Fibroblast of lung (primary cell): ENCODE results near the gene ZSWIM1. TPM values are rescaled to one million over a fixed set of nuclear protein-coding genes. Genes with fewer than 3 reads are reported as not detected.

Experiments
- DNase-seq, 2 donors: peaks; one replicate each; pipeline versions ENCODE4 v3.0.0 to v3.0.0-alpha.2; 2010; ENCODE audit warnings: low read depth in 2 of 2
- H2AFZ ChIP-seq: 2 replicates; pipeline ENCODE4 v1.5.1; 2012; ENCODE audit warnings: low read length, control low read depth, inconsistent platforms
- H3K27ac ChIP-seq: 2 replicates; pipeline ENCODE4 v1.5.1; 2011; ENCODE audit warnings: low read length, control low read depth; ENCODE audit not compliant: insufficient read depth
- H3K27me3 ChIP-seq: 2 replicates; pipeline ENCODE4 v1.5.1; 2011; ENCODE audit warnings: mild to moderate bottlenecking, low read length; ENCODE audit not compliant: control insufficient read depth, insufficient read depth
- H3K36me3 ChIP-seq: 2 replicates; pipeline ENCODE4 v1.5.1; 2011; ENCODE audit warnings: low read length; ENCODE audit not compliant: control insufficient read depth, insufficient read depth
- H3K4me1 ChIP-seq: 2 replicates; pipeline ENCODE4 v1.5.1; 2011; ENCODE audit warnings: low read length; ENCODE audit not compliant: control insufficient read depth, insufficient read depth; ENCODE audit errors: extremely low read depth
- H3K4me2 ChIP-seq: 2 replicates; pipeline ENCODE4 v1.5.1; 2011; ENCODE audit warnings: low read length, control low read depth; ENCODE audit not compliant: insufficient read depth; ENCODE audit errors: extremely low read depth
- H3K4me3 ChIP-seq, 4 experiments: fragments of 200-600 bp in 1 of 4; sonication (generic) in 1 of 4; replicated peaks in 1 of 4; 2 replicates each; pipeline ENCODE4 v1.5.1; 2011 to 2016; ENCODE audit warnings: low read length in 4 of 4, low read depth in 3 of 4, mild to moderate bottlenecking in 3 of 4, control low read depth in 2 of 4, inconsistent platforms in 1 of 4, mixed read lengths in 1 of 4; ENCODE audit not compliant: insufficient read depth in 1 of 4; ENCODE audit errors: control extremely low read depth in 1 of 4
- H3K79me2 ChIP-seq: 2 replicates; pipeline ENCODE4 v1.5.1; 2012; ENCODE audit warnings: mild to moderate bottlenecking, low read length, inconsistent platforms; ENCODE audit not compliant: control insufficient read depth, insufficient read depth
- H3K9ac ChIP-seq: 2 replicates; pipeline ENCODE4 v1.5.1; 2011; ENCODE audit warnings: mild to moderate bottlenecking, low read length, control low read depth; ENCODE audit not compliant: insufficient read depth
- H3K9me3 ChIP-seq: 2 replicates; pipeline ENCODE4 v1.5.1; 2012; ENCODE audit warnings: low read depth, low read length; ENCODE audit not compliant: control insufficient read depth, insufficient read depth
- H4K20me1 ChIP-seq: 2 replicates; pipeline ENCODE4 v1.5.1; 2011; ENCODE audit warnings: low read length; ENCODE audit not compliant: control insufficient read depth, insufficient read depth; ENCODE audit errors: extremely low read depth
- EZH2 ChIP-seq: IDR thresholded peaks from 2 replicates; pipeline ENCODE4 v1.5.1; 2012; ENCODE audit warnings: low read length, control low read depth, mild to moderate bottlenecking; ENCODE audit errors: missing control alignments
- polyA plus RNA-seq, 2 donors: library from polyadenylated mRNA; depleted of rRNA in 1 of 2; stranded (reverse) in 1 of 2; unstranded in 1 of 2; fragments of >200 nt; gene quantifications; 2 replicates each; pipeline ENCODE4 v1.2.1, GENCODE V29; 2011 to 2012; ENCODE audit warnings: missing spikeins in 1 of 2
- total RNA-seq: library from RNA; depleted of rRNA; stranded (reverse); fragments of >200 nt; gene quantifications from 2 replicates; pipeline ENCODE4 v1.2.1, GENCODE V29; 2014
- TF ChIP-seq, protein P1 (sequence below), 2 donors: IDR thresholded peaks in 1 of 2; conservative IDR thresholded peaks in 1 of 2; 1 replicate in 1 of 2; 2 replicates in 1 of 2; pipeline ENCODE4 v1.5.1; 2011 to 2012; ENCODE audit warnings: low read length in 2 of 2, control low read depth in 1 of 2, inconsistent platforms in 1 of 2, low read depth in 1 of 2, mild to moderate bottlenecking in 1 of 2

Gene ZSWIM1
- total and polyA plus RNA-seq, 2 donors (not counting 1 experiment from before 2014, with no cell fraction given), result 3.4 to 4.5 TPM

DNA sequence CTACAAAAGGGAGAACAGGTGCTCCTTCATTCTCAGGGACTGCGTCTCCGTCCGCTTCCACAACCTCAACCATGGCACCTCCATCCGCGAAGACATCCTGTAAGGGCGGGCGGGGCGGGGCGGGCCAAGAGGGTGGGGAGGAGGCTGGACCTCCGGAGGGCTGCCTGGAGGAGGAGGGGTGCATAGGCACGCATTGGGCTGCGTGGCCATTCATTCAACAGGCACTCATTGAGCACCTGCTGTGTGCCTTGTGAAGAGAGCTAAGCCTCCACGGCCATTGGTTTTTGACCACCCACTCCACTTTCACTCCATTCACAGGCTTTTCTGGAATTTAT is 23.2 kb upstream of the ZSWIM1 start:
- no peaks in the 10 kb centered on the region for H4K20me1 ChIP-seq
- DNase-seq, result no peak
- H3K4me1 ChIP-seq, result peaks cover 2% of the 10 kb centered on the region
- H3K4me2 ChIP-seq, result peak overlapping the region; percentile 85
- H2AFZ ChIP-seq, result peak overlapping the region; percentile 9
- H3K27me3 ChIP-seq, result no peaks in the 10 kb centered on the region
- H3K4me3 ChIP-seq, result peak overlapping the region; percentile 49 to 86 (median 84)
- H3K27ac ChIP-seq, result peak overlapping the region; percentile 43
- peaks cover 19% of the 10 kb centered on the region for H3K79me2 ChIP-seq
- H3K36me3 ChIP-seq, result peaks cover 3% of the 10 kb centered on the region
- H3K9me3 ChIP-seq, result no peaks in the 10 kb centered on the region
- TF ChIP-seq, protein P1, sequence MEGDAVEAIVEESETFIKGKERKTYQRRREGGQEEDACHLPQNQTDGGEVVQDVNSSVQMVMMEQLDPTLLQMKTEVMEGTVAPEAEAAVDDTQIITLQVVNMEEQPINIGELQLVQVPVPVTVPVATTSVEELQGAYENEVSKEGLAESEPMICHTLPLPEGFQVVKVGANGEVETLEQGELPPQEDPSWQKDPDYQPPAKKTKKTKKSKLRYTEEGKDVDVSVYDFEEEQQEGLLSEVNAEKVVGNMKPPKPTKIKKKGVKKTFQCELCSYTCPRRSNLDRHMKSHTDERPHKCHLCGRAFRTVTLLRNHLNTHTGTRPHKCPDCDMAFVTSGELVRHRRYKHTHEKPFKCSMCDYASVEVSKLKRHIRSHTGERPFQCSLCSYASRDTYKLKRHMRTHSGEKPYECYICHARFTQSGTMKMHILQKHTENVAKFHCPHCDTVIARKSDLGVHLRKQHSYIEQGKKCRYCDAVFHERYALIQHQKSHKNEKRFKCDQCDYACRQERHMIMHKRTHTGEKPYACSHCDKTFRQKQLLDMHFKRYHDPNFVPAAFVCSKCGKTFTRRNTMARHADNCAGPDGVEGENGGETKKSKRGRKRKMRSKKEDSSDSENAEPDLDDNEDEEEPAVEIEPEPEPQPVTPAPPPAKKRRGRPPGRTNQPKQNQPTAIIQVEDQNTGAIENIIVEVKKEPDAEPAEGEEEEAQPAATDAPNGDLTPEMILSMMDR (conservative IDR thresholded peaks at IDR 0.05 in 1 of 2, IDR thresholded peaks at IDR 0.05 in 1 of 2; ENCODE audit: low read depth in 1 of 2, low read length in 2 of 2), result no peak
- peak overlapping the region; percentile 32 for H3K9ac ChIP-seq

DNA sequence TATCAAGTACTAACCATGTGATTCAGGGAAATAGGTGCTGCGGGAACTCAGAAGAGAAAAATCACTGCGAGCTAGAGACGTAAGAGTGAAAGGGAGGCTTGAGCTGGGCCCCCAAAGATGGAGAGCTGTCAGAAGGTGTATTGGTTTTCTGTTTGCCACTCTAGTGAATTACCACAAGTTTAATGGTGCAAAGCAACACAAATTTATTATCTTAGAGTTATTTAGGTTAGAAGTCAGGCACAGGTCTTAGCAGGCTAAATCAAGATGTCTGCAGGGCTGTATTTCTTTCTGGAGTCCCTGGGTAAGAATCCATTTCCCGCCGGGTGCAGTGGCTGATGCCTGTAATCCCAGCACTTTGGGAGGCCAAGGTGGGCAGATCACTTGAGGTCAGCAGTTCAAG is 21.1 kb upstream of the ZSWIM1 start:
- Histone ChIP-seq H4K20me1 (no peaks in the 10 kb centered on the region), H3K27me3 (no peaks in the 10 kb centered on the region), H3K9me3 (no peaks in the 10 kb centered on the region), H3K79me2 (peaks cover 16% of the 10 kb centered on the region), H3K4me2 (no peak overlapping the region), H3K4me1 (peaks cover 2% of the 10 kb centered on the region), H3K9ac (no peak overlapping the region), H3K4me3 (no peak overlapping the region), H3K36me3 (peaks cover 1% of the 10 kb centered on the region), H3K27ac (no peak overlapping the region), H2AFZ (no peak overlapping the region)
- no peak for DNase-seq
- no peak for TF ChIP-seq EZH2
- TF ChIP-seq, protein P1 (conservative IDR thresholded peaks at IDR 0.05 in 1 of 2, IDR thresholded peaks at IDR 0.05 in 1 of 2; ENCODE audit: low read depth in 1 of 2, low read length in 2 of 2), result no peak

DNA sequence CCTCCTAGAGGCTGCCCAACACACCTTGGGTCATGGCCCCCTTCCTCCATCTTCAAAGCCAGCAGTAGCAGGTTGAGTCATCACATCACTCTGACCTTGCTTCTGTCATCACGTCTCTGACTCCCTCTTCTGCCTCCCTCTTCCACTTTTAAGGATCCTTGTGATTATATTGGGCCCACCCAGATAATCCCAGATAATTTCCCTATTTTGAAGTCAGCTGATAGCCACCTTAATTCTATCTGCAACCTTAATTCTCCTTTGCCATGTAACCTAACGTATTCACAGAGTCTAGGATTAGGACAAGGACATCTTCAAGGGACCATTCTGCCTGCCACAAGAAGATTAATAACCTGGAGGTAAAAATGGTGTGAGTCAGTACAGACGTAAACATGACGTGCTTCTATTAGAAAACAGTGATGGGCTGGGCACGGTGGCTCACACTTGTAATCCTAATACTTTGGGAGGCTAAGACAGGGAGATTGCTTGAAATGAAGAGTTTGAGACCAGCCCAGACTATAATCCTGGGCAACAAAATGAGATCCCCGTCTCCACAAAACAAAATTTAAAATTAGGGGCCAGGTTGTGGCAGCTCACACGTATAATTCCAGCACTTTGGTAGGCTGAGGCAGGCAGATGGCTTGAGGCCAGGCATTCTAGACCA is 20.3 kb upstream of the ZSWIM1 start:
- peak in 1 of 2 donors; percentile 45 for DNase-seq
- H3K9me3 ChIP-seq, result no peaks in the 10 kb centered on the region
- H3K9ac ChIP-seq, result no peak overlapping the region
- no peaks in the 10 kb centered on the region for H3K27me3 ChIP-seq
- peaks cover 13% of the 10 kb centered on the region for H3K79me2 ChIP-seq
- H3K27ac ChIP-seq, result no peak overlapping the region
- no peaks in the 10 kb centered on the region for H4K20me1 ChIP-seq
- H3K36me3 ChIP-seq, result no peaks in the 10 kb centered on the region
- H2AFZ ChIP-seq, result no peak overlapping the region
- TF ChIP-seq, protein P1 (conservative IDR thresholded peaks at IDR 0.05 in 1 of 2, IDR thresholded peaks at IDR 0.05 in 1 of 2; ENCODE audit: low read depth in 1 of 2, low read length in 2 of 2), result no peak
- TF ChIP-seq EZH2, result no peak
- peaks cover 2% of the 10 kb centered on the region for H3K4me1 ChIP-seq
- no peak overlapping the region for H3K4me3 ChIP-seq
- H3K4me2 ChIP-seq, result no peak overlapping the region
